Testis (tissue), 3 donors: ENCODE measurements around the gene IRF2BP1. TPM values are rescaled to one million over a fixed set of nuclear protein-coding genes. Genes with fewer than 3 reads are reported as not detected.

Source experiments
- DNase-seq: peaks from one replicate; pipeline ENCODE4 v3.0.0-alpha.2; 2019
- H3K27ac ChIP-seq, 2 donors: fragments of 200-600 bp; sonication (generic); one replicate each; pipeline ENCODE4 v1.5.1; 2019
- H3K27me3 ChIP-seq: fragments of 200-600 bp; sonication (generic); one replicate; pipeline ENCODE4 v1.5.1; 2019
- H3K36me3 ChIP-seq: fragments of 200-600 bp; sonication (generic); one replicate; pipeline ENCODE4 v1.5.1; 2017; ENCODE audit warnings: low read depth; ENCODE audit errors: missing control alignments
- H3K4me1 ChIP-seq: fragments of 200-600 bp; sonication (generic); one replicate; pipeline ENCODE4 v1.5.1; 2019
- H3K4me3 ChIP-seq, 2 donors: fragments of 200-600 bp; sonication (generic); one replicate each; pipeline ENCODE4 v1.5.1; 2017 to 2019
- H3K9me3 ChIP-seq: fragments of 200-600 bp; sonication (generic); one replicate; pipeline ENCODE4 v1.5.1; 2017
- CTCF ChIP-seq, 3 experiments: fragments of 450-650 bp in 2 of 3; fragments of 200-600 bp in 1 of 3; sonication (generic) in 1 of 3; IDR thresholded peaks; one replicate each; pipeline ENCODE4 v1.5.1; 2016 to 2019; ENCODE audit warnings: antibody characterized with exemption in 3 of 3, mild to moderate bottlenecking in 2 of 3, moderate library complexity in 1 of 3
- POLR2A ChIP-seq: fragments of 450-650 bp; IDR thresholded peaks from one replicate; pipeline ENCODE4 v1.6.1; 2017; ENCODE audit warnings: antibody characterized with exemption, mild to moderate bottlenecking, moderate library complexity
- WGBS, 2 donors: methylation state at CpG; one replicate each; pipeline ENCODE4 v1.1.5; 2018; 5-methylcytosine and 5-hydroxymethylcytosine counted together
- intact Hi-C: fragments of 100-400 bp; cut with DNase I; formaldehyde crosslinking; loops from one replicate; pipeline ENCODE4 v1.15.1; 2023; ENCODE audit warnings: low total_unique reads
- polyA plus RNA-seq: library from polyadenylated mRNA; stranded (reverse); fragments of 350-450 nt; fragmentation: Illumina TruSeq; extraction: RNeasy Lipid Tissue Mini Kit (QIAGEN cat#74804); gene quantifications from one replicate; pipeline ENCODE4 v1.2.3, GENCODE V29; 2014; ENCODE audit warnings: low read depth, low replicate concordance; ENCODE audit not compliant: insufficient read depth
- total RNA-seq, 2 donors: library from RNA; depleted of rRNA; stranded (reverse); fragments of >200 nt; gene quantifications; one replicate each; pipeline ENCODE4 v1.2.3, GENCODE V29; 2016

The IRF2BP1 gene
- total and polyA plus RNA-seq, 3 donors from 2014 or later: 13.8 to 48.3 (median 36.0) TPM

DNA sequence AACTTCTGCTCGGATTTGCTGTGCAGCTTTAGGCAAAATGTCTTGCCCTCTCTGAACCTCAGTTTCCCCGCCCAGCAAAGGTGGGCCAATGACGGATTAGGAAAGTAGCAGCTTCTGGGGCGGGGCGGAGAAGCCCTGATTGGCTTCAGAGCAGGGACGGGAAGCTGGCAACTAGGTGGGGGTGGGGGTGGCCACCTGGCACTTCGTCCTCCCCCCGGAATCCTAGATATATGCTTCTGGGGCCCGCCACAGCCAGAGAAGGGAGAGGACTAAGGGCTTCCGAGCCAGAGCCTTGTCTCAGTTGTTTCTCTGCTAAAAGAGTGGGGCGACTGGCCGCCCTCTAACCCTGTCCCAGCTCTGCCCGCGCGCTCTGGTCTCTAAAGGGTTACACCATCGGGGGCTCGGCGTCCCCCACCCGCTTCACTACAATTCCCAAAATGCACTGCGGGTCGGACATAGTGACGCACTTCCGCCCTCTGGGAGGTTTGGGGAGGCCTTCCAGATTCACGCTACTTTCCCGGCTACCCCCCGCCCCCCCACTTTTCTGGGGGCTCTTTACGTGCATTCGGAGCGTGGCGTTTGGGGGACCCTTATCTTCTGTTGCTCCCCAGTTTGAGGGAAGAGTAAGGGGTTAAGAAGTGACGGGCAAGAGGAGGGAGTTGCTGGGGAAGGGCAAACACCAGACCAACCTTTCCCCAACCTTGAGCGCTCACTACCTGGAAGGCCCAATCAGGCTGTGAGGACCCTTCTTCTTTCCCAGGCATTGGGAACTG lies 672 bp upstream of the IRF2BP1 start:
- peak overlapping the region; percentile 75 to 84 for H3K4me3 ChIP-seq
- H3K27ac ChIP-seq: peak overlapping the region; percentile 86 to 87
- TF ChIP-seq CTCF (IDR thresholded peaks at IDR 0.05): no peak
- no peak for TF ChIP-seq POLR2A
- H3K36me3 ChIP-seq: no peaks in the 10 kb centered on the region
- intact Hi-C loops: loop anchor here (10.0 kb wide), 1 partner anchor 112 kb away; no protein-coding TSS in a partner anchor
- no peaks in the 10 kb centered on the region for H3K27me3 ChIP-seq
- peak; percentile 93 for DNase-seq
- H3K9me3 ChIP-seq: no peaks in the 10 kb centered on the region
- whole genome bisulfite sequencing, 2 donors: 0 to 1% methylated on average over 27 to 32 of the region's 32 CpGs
- peaks cover 35% of the 10 kb centered on the region for H3K4me1 ChIP-seq

- WGBS, 2 donors: 42 to 81% methylated on average over 17 to 71 of the region's 72 CpGs
- Histone ChIP-seq H3K4me3 (peak overlapping the region; percentile 75 to 84), H3K36me3 (no peaks in the 10 kb centered on the region), H3K4me1 (peaks cover 35% of the 10 kb centered on the region), H3K9me3 (no peaks in the 10 kb centered on the region), H3K27ac (peak overlapping the region; percentile 33 to 87), H3K27me3 (no peaks in the 10 kb centered on the region)
- intact Hi-C loops: loop anchor here (10.0 kb wide), 1 partner anchor 110 kb away; no protein-coding TSS in a partner anchor
- no peak for DNase-seq
- TF ChIP-seq POLR2A (no peak), CTCF (IDR thresholded peaks at IDR 0.05) (no peak)
These were observed 1.0 kb downstream of the IRF2BP1 start for GRCh38 chr19:45884682-45885555.

GRCh38 chr19:45883881-45884681 lies 1.9 kb downstream of the IRF2BP1 start:
- intact Hi-C loops: loop anchor here (10.0 kb wide), 1 partner anchor 109 kb away; no protein-coding TSS in a partner anchor
- H3K4me3 ChIP-seq: peak overlapping the region in 1 of 2 donors; percentile 75
- no peak for DNase-seq
- WGBS, 2 donors: 61 to 67% methylated on average over 34 to 42 of the region's 57 CpGs
- no peak overlapping the region for H3K27ac ChIP-seq
- H3K36me3 ChIP-seq: no peaks in the 10 kb centered on the region
- H3K9me3 ChIP-seq: no peaks in the 10 kb centered on the region
- TF ChIP-seq POLR2A (no peak), CTCF (IDR thresholded peaks at IDR 0.05) (no peak)
- no peaks in the 10 kb centered on the region for H3K27me3 ChIP-seq
- H3K4me1 ChIP-seq: peaks cover 35% of the 10 kb centered on the region

GRCh38 chr19:45883586-45883880 lies 2.4 kb downstream of the IRF2BP1 start:
- Histone ChIP-seq H3K27me3 (no peaks in the 10 kb centered on the region), H3K27ac (no peak overlapping the region), H3K4me3 (peak overlapping the region in 1 of 2 donors; percentile 18), H3K9me3 (no peaks in the 10 kb centered on the region), H3K4me1 (peaks cover 35% of the 10 kb centered on the region), H3K36me3 (no peaks in the 10 kb centered on the region)
- WGBS, 2 donors: 22 to 24% methylated on average over 5 of the region's 5 CpGs
- DNase-seq: no peak
- intact Hi-C loops: loop anchor here (10.0 kb wide), 1 partner anchor 109 kb away; no protein-coding TSS in a partner anchor
- peak in 1 of 3 experiments; percentile 19 for TF ChIP-seq CTCF (IDR thresholded peaks at IDR 0.05)
- TF ChIP-seq POLR2A: no peak
